Spleen (tissue), 3 donors: ENCODE data around the gene UBASH3B.

Experiments used
- POLR2A ChIP-seq, 3 donors: fragments of 450-650 bp; IDR thresholded peaks; one replicate each; pipeline ENCODE4 v1.5.1; 2017; ENCODE audit warnings: antibody characterized with exemption in 3 of 3, mild to moderate bottlenecking in 1 of 3
- POLR2AphosphoS5 ChIP-seq, 3 donors: sonication (generic); formaldehyde crosslinking; IDR thresholded peaks; one replicate each; pipeline ENCODE4 v1.5.1; 2017; ENCODE audit warnings: antibody characterized with exemption in 3 of 3

- TF ChIP-seq POLR2A (IDR thresholded peaks at IDR 0.05) (no peak), POLR2AphosphoS5 (IDR thresholded peaks at IDR 0.05) (no peak)
Measured at GRCh38 chr11:122632181-122632824, 23.2 kb upstream of the UBASH3B start.
